ENCODE data around the gene UACA.

Gene UACA

DNA sequence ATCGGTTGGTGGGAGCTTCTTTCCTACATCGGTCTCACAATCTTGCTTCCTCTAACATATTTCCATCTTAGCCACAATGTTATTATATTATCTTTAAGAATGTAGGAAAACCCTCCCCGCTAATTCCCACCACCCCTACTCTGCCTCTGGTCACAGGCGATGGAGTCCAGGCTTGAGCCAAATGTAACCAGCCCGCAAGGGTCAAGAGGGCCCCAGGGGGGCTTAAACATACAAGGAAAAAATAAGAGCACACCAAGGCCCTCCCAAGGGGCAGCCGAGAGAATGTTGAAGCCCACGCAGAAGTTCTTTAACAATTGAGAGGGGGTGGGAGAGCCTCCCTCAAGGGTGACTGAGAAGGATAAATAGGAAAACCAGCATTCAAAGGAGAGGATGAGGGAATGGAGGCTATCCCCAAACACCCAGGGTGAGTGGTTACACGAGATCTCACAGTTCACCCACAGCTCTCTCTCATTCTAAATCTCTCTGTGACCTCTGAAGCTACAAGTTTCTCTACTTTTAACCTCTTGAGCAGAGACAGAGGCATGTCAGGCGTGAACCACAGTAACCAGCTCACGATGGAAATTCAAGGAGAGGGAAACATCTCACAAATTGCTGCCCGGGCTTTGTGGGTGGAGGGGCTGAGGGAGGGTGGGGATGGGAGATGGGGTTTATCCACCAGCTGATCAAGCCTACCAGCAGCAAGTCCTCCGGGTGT, 31.4 kb upstream of the UACA start:
- DNase-seq (ENCODE audit: low read depth), result no peak
- TF ChIP-seq CTCF (IDR thresholded peaks at IDR 0.05; ENCODE audit: low read depth, low read length) (no peak), MYC (IDR thresholded peaks at IDR 0.05; ENCODE audit: low read depth, low read length) (no peak)
- TF ChIP-seq, protein P1, sequence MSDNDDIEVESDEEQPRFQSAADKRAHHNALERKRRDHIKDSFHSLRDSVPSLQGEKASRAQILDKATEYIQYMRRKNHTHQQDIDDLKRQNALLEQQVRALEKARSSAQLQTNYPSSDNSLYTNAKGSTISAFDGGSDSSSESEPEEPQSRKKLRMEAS (IDR thresholded peaks at IDR 0.05; ENCODE audit: low read depth, low read length), result no peak
- H3K4me3 ChIP-seq (ENCODE audit: low read depth, low read length), result no peak overlapping the region

GRCh38 chr15:70793694-70794093, 30.3 kb upstream of the UACA start:
- TF ChIP-seq POLR2A (IDR thresholded peaks at IDR 0.05; ENCODE audit: extremely low read depth, insufficient read length) (no peak), MYC (IDR thresholded peaks at IDR 0.05; ENCODE audit: low read depth, low read length) (no peak), CTCF (IDR thresholded peaks at IDR 0.05; ENCODE audit: low read depth, low read length) (no peak)
- TF ChIP-seq, protein P1 (IDR thresholded peaks at IDR 0.05; ENCODE audit: low read depth, low read length), result no peak
- H3K4me3 ChIP-seq (ENCODE audit: low read depth, low read length), result no peak overlapping the region
- DNase-seq (ENCODE audit: low read depth), result no peak

GRCh38 chr15:70792171-70792573, 28.8 kb upstream of the UACA start:
- DNase-seq (ENCODE audit: low read depth), result no peak
- H3K4me3 ChIP-seq (ENCODE audit: low read depth, low read length), result no peak overlapping the region
- TF ChIP-seq POLR2A (IDR thresholded peaks at IDR 0.05; ENCODE audit: extremely low read depth, insufficient read length) (no peak), MYC (IDR thresholded peaks at IDR 0.05; ENCODE audit: low read depth, low read length) (no peak), CTCF (IDR thresholded peaks at IDR 0.05; ENCODE audit: low read depth, low read length) (no peak)
- TF ChIP-seq, protein P1 (IDR thresholded peaks at IDR 0.05; ENCODE audit: low read depth, low read length), result no peak

DNA sequence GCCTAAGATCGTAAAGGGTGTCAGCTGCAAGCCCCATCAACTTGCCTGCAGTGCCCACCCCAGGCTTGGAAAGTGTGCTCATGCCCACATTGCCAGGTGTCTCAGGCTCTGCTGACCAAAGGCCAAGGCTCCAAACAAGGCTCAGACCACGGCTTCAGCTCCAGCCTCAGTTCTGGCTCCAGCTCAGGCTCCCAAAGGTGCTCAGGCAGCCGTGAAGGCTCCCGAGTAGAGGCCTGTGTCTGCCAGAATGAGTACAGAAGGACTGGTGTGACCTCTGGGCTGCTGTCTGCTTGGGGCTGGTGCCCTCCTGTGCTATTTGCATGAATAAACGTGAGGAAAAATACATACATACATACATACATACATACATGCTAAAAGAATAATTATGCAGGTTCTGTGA, 27.9 kb upstream of the UACA start:
- no peak for TF ChIP-seq CTCF (IDR thresholded peaks at IDR 0.05; ENCODE audit: low read depth, low read length)
- DNase-seq (ENCODE audit: low read depth), result no peak
- no peak overlapping the region for H3K4me3 ChIP-seq (ENCODE audit: low read depth, low read length)

- DNase-seq (ENCODE audit: low read depth), result no peak
- no peak overlapping the region for H3K4me3 ChIP-seq (ENCODE audit: low read depth, low read length)
- TF ChIP-seq CTCF (IDR thresholded peaks at IDR 0.05; ENCODE audit: low read depth, low read length) (no peak), MYC (IDR thresholded peaks at IDR 0.05; ENCODE audit: low read depth, low read length) (no peak), POLR2A (IDR thresholded peaks at IDR 0.05; ENCODE audit: extremely low read depth, insufficient read length) (no peak)
- TF ChIP-seq, protein P1 (IDR thresholded peaks at IDR 0.05; ENCODE audit: low read depth, low read length), result no peak
These were observed 25.9 kb upstream of the UACA start for GRCh38 chr15:70789213-70789612.

Measured in NB4 (cell line).